ENCODE results near the gene BMP7.

GRCh38 chr20:57133926-57134650, 132.4 kb downstream of the BMP7 start:
- no peak for TF ChIP-seq CTCF (IDR thresholded peaks at IDR 0.05)
- no peak for TF ChIP-seq EP300 (IDR thresholded peaks at IDR 0.05)
